Fibroblast of lung (primary cell): ENCODE results near the gene IL17RB. TPM values are rescaled to one million over a fixed set of nuclear protein-coding genes. Genes with fewer than 3 reads are reported as not detected.
A peak's percentile ranks its signal among the peaks of the same experiment; 100 is the strongest.

Experiments used
- DNase-seq, 2 donors: peaks; one replicate each; pipeline versions ENCODE4 v3.0.0 to v3.0.0-alpha.2; 2010; ENCODE audit warnings: low read depth in 2 of 2
- H2AFZ ChIP-seq: 2 replicates; pipeline ENCODE4 v1.5.1; 2012; ENCODE audit warnings: low read length, control low read depth, inconsistent platforms
- H3K27ac ChIP-seq: 2 replicates; pipeline ENCODE4 v1.5.1; 2011; ENCODE audit warnings: low read length, control low read depth; ENCODE audit not compliant: insufficient read depth
- H3K27me3 ChIP-seq: 2 replicates; pipeline ENCODE4 v1.5.1; 2011; ENCODE audit warnings: mild to moderate bottlenecking, low read length; ENCODE audit not compliant: control insufficient read depth, insufficient read depth
- H3K36me3 ChIP-seq: 2 replicates; pipeline ENCODE4 v1.5.1; 2011; ENCODE audit warnings: low read length; ENCODE audit not compliant: control insufficient read depth, insufficient read depth
- H3K4me1 ChIP-seq: 2 replicates; pipeline ENCODE4 v1.5.1; 2011; ENCODE audit warnings: low read length; ENCODE audit not compliant: control insufficient read depth, insufficient read depth; ENCODE audit errors: extremely low read depth
- H3K4me2 ChIP-seq: 2 replicates; pipeline ENCODE4 v1.5.1; 2011; ENCODE audit warnings: low read length, control low read depth; ENCODE audit not compliant: insufficient read depth; ENCODE audit errors: extremely low read depth
- H3K4me3 ChIP-seq, 4 experiments: fragments of 200-600 bp in 1 of 4; sonication (generic) in 1 of 4; replicated peaks in 1 of 4; 2 replicates each; pipeline ENCODE4 v1.5.1; 2011 to 2016; ENCODE audit warnings: low read length in 4 of 4, low read depth in 3 of 4, mild to moderate bottlenecking in 3 of 4, control low read depth in 2 of 4, inconsistent platforms in 1 of 4, mixed read lengths in 1 of 4; ENCODE audit not compliant: insufficient read depth in 1 of 4; ENCODE audit errors: control extremely low read depth in 1 of 4
- H3K79me2 ChIP-seq: 2 replicates; pipeline ENCODE4 v1.5.1; 2012; ENCODE audit warnings: mild to moderate bottlenecking, low read length, inconsistent platforms; ENCODE audit not compliant: control insufficient read depth, insufficient read depth
- H3K9ac ChIP-seq: 2 replicates; pipeline ENCODE4 v1.5.1; 2011; ENCODE audit warnings: mild to moderate bottlenecking, low read length, control low read depth; ENCODE audit not compliant: insufficient read depth
- H3K9me3 ChIP-seq: 2 replicates; pipeline ENCODE4 v1.5.1; 2012; ENCODE audit warnings: low read depth, low read length; ENCODE audit not compliant: control insufficient read depth, insufficient read depth
- H4K20me1 ChIP-seq: 2 replicates; pipeline ENCODE4 v1.5.1; 2011; ENCODE audit warnings: low read length; ENCODE audit not compliant: control insufficient read depth, insufficient read depth; ENCODE audit errors: extremely low read depth
- CTCF ChIP-seq, 2 donors: IDR thresholded peaks in 1 of 2; conservative IDR thresholded peaks in 1 of 2; 1 replicate in 1 of 2; 2 replicates in 1 of 2; pipeline ENCODE4 v1.5.1; 2011 to 2012; ENCODE audit warnings: low read length in 2 of 2, control low read depth in 1 of 2, inconsistent platforms in 1 of 2, low read depth in 1 of 2, mild to moderate bottlenecking in 1 of 2
- EZH2 ChIP-seq: IDR thresholded peaks from 2 replicates; pipeline ENCODE4 v1.5.1; 2012; ENCODE audit warnings: low read length, control low read depth, mild to moderate bottlenecking; ENCODE audit errors: missing control alignments
- polyA plus RNA-seq, 2 donors: library from polyadenylated mRNA; depleted of rRNA in 1 of 2; stranded (reverse) in 1 of 2; unstranded in 1 of 2; fragments of >200 nt; gene quantifications; 2 replicates each; pipeline ENCODE4 v1.2.1, GENCODE V29; 2011 to 2012; ENCODE audit warnings: missing spikeins in 1 of 2
- total RNA-seq: library from RNA; depleted of rRNA; stranded (reverse); fragments of >200 nt; gene quantifications from 2 replicates; pipeline ENCODE4 v1.2.1, GENCODE V29; 2014

Gene IL17RB
- total and polyA plus RNA-seq, 2 donors (not counting 1 experiment from before 2014, with no cell fraction given): 0.32 to 0.33 TPM

GRCh38 chr3:53845103-53845880 is 1.1 kb upstream of the IL17RB start:
- no peaks in the 10 kb centered on the region for H3K36me3 ChIP-seq
- H3K4me2 ChIP-seq: peak overlapping the region; percentile 80
- peak overlapping the region; percentile 16 for H3K9ac ChIP-seq
- no peaks in the 10 kb centered on the region for H3K9me3 ChIP-seq
- H3K27me3 ChIP-seq: peaks cover 35% of the 10 kb centered on the region
- H3K79me2 ChIP-seq: no peaks in the 10 kb centered on the region
- peak; percentile 39 to 51 for DNase-seq
- TF ChIP-seq CTCF (conservative IDR thresholded peaks at IDR 0.05 in 1 of 2, IDR thresholded peaks at IDR 0.05 in 1 of 2; ENCODE audit: low read depth in 1 of 2, low read length in 2 of 2): peak; percentile 27 to 44
- peak; percentile 74 for TF ChIP-seq EZH2
- no peaks in the 10 kb centered on the region for H3K4me1 ChIP-seq
- no peaks in the 10 kb centered on the region for H4K20me1 ChIP-seq
- peak overlapping the region; percentile 41 to 58 (median 54) for H3K4me3 ChIP-seq
- H2AFZ ChIP-seq: peak overlapping the region; percentile 70
- no peak overlapping the region for H3K27ac ChIP-seq

- Histone ChIP-seq H3K27me3 (peaks cover 35% of the 10 kb centered on the region), H2AFZ (peak overlapping the region; percentile 70), H3K9me3 (no peaks in the 10 kb centered on the region), H3K79me2 (no peaks in the 10 kb centered on the region), H3K4me3 (peak overlapping the region; percentile 41 to 58 (median 54)), H3K4me1 (no peaks in the 10 kb centered on the region), H3K4me2 (peak overlapping the region; percentile 80), H3K27ac (no peak overlapping the region), H4K20me1 (no peaks in the 10 kb centered on the region), H3K9ac (peak overlapping the region; percentile 16), H3K36me3 (no peaks in the 10 kb centered on the region)
- TF ChIP-seq CTCF (conservative IDR thresholded peaks at IDR 0.05 in 1 of 2, IDR thresholded peaks at IDR 0.05 in 1 of 2; ENCODE audit: low read depth in 1 of 2, low read length in 2 of 2): no peak
- no peak for TF ChIP-seq EZH2
- DNase-seq: no peak
Measured at GRCh38 chr3:53845881-53846133, 561 bp upstream of the IL17RB start.

- TF ChIP-seq CTCF (conservative IDR thresholded peaks at IDR 0.05 in 1 of 2, IDR thresholded peaks at IDR 0.05 in 1 of 2; ENCODE audit: low read depth in 1 of 2, low read length in 2 of 2) (no peak), EZH2 (peak; percentile 12)
- H3K36me3 ChIP-seq: no peaks in the 10 kb centered on the region
- no peaks in the 10 kb centered on the region for H4K20me1 ChIP-seq
- peaks cover 30% of the 10 kb centered on the region for H3K27me3 ChIP-seq
- no peaks in the 10 kb centered on the region for H3K9me3 ChIP-seq
- H3K4me2 ChIP-seq: no peak overlapping the region
- H3K27ac ChIP-seq: no peak overlapping the region
- H2AFZ ChIP-seq: no peak overlapping the region
- H3K79me2 ChIP-seq: no peaks in the 10 kb centered on the region
- H3K4me3 ChIP-seq: peak overlapping the region in 1 of 4 experiments; percentile 58
- no peak for DNase-seq
- H3K4me1 ChIP-seq: no peaks in the 10 kb centered on the region
- H3K9ac ChIP-seq: no peak overlapping the region
Measured at GRCh38 chr3:53846851-53847155, 435 bp downstream of the IL17RB start.
